NCI-H446 treated with DMSO at 0.1 percent for 48 hours (cell line): ENCODE data around the gene MYCBPAP.

ENCODE experiments used
- DNase-seq: peaks from one replicate; lab custom pipeline; 2025; lab: John Stamatoyannopoulos, UW

Gene MYCBPAP

DNA sequence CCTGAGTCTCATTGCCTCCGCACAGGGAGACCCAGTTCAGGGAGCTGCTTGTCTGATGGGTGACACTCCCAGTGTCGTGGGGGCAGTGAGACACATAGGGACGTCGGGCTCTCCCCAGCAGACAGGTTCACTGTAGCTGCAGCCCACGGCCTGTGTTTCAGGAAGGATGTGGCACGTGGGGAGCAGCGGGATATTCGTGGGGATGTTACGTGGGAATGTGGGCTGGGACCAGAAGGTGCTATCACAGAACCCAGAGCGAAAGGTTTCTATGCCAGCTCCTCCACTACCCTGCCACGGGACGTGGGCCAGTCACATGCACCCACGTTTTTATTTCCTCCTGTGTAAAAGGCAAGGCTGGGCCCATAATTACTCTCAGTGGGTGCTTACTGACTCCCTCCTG, 68.6 kb downstream of the MYCBPAP start:
- DNase-seq, result no peak

DNA sequence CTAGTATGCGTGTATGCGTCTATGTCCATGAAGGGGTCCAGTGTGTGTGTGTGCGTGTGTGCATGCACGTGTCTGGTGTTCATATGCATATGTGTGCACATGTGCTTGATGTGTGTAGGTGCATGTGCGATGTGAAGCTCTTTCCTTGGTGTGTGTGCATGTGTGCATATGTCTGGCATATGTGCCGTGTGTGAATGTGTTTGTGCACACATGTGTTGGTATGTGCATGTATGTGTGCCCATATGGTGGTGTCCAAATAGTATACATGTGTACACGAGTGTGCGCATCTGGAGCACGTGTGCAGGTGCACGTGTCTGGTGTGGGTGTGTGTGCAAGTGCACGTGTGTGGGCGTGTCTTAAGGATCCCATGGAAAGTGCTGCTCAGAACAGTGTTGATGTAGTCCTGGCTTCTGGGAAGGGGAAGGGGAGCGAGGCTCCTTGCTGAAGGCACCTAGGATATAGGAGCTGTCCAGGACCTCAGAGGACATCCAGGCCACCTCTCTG, 69.3 kb downstream of the MYCBPAP start:
- no peak for DNase-seq

DNA sequence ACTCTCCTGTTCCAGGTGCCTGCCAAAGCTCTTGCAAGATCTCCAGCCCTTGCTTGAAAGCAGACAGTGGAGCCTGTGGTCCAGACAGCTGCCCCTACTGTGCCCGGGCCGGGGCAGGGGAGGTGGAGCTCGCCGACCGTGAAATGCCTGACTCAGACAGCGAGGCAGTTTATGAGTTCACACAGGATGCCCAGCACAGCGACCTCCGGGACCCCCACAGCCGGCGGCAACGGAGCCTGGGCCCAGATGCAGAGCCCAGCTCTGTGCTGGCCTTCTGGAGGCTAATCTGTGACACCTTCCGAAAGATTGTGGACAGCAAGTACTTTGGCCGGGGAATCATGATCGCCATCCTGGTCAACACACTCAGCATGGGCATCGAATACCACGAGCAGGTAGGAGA, 69.9 kb downstream of the MYCBPAP start:
- DNase-seq, result no peak

GRCh38 chr17:50579399-50579798, 71.2 kb downstream of the MYCBPAP start:
- DNase-seq, result no peak

DNA sequence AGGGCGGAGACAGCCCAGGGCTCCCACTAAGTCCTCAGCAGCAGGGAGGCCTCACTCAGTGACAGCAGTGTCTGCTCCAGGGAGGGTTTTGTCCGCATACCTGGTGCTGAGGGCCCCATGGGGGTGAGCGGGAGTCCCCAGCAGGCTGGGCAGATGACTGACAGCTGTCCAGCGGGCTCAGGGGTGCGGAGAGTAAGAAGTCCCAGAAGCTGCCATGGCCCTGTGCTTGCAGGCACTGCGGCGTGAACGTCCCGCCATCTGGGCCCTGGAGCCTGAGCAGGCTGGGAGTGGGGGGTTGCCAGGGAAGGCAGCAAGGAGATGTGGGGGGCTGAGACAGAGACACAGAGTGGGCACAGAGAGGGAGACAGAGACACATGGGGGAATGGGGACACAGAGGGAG, 72.4 kb downstream of the MYCBPAP start:
- no peak for DNase-seq
